ENCODE data around the gene CTNNBIP1.

- TF ChIP-seq CTCF (IDR thresholded peaks at IDR 0.05; ENCODE audit: low read depth, low read length) (no peak), POLR2A (IDR thresholded peaks at IDR 0.05; ENCODE audit: extremely low read depth, insufficient read length) (no peak), MAX (IDR thresholded peaks at IDR 0.05; ENCODE audit: low read depth, low read length) (no peak), MYC (IDR thresholded peaks at IDR 0.05; ENCODE audit: low read depth, low read length) (no peak)
These were observed 16.0 kb downstream of the CTNNBIP1 start for GRCh38 chr1:9894115-9894514.

All from NB4 (cell line).